Sigmoid colon (tissue), 7 donors: ENCODE data around the gene DNASE1L3. TPM values are rescaled to one million over a fixed set of nuclear protein-coding genes. Genes with fewer than 3 reads are reported as not detected.
A peak's percentile ranks its signal among the peaks of the same experiment; 100 is the strongest.

ENCODE experiments used
- DNase-seq: peaks from one replicate; pipeline ENCODE4 v3.0.0-alpha.2; 2019
- H3K27ac ChIP-seq, 4 donors: fragments of 200-600 bp; sonication (generic); one replicate each; pipeline ENCODE4 v1.5.1; 2016 to 2019; ENCODE audit warnings: mild to moderate bottlenecking in 1 of 4
- H3K27me3 ChIP-seq, 3 donors: fragments of 200-600 bp; sonication (generic); one replicate each; pipeline ENCODE4 v1.5.1; 2019; ENCODE audit warnings: mild to moderate bottlenecking in 1 of 3
- H3K36me3 ChIP-seq, 4 donors: fragments of 200-600 bp; sonication (generic); one replicate each; pipeline ENCODE4 v1.5.1; 2016 to 2019
- H3K4me1 ChIP-seq, 4 donors: fragments of 200-600 bp; sonication (generic); one replicate each; pipeline ENCODE4 v1.5.1; 2017 to 2019
- H3K4me3 ChIP-seq, 4 donors: fragments of 200-600 bp; sonication (generic); one replicate each; pipeline ENCODE4 v1.5.1; 2017 to 2019; ENCODE audit warnings: mild to moderate bottlenecking in 2 of 4, moderate library complexity in 1 of 4
- H3K9me3 ChIP-seq, 4 donors: fragments of 200-600 bp in 3 of 4; sonication (generic) in 3 of 4; one replicate each; pipeline versions ENCODE4 v1.5.1 to v1.6.1; 2013 to 2019
- EP300 ChIP-seq, 4 donors: sonication (generic); formaldehyde crosslinking; IDR thresholded peaks; one replicate each; pipeline ENCODE4 v1.6.1; 2017; ENCODE audit warnings: antibody characterized with exemption in 4 of 4
- POLR2A ChIP-seq, 2 donors: fragments of 450-650 bp; IDR thresholded peaks; one replicate each; pipeline ENCODE4 v1.6.1; 2016; ENCODE audit warnings: antibody characterized with exemption in 2 of 2, mild to moderate bottlenecking in 2 of 2, moderate library complexity in 2 of 2
- POLR2AphosphoS5 ChIP-seq, 4 donors: sonication (generic); formaldehyde crosslinking; IDR thresholded peaks; one replicate each; pipeline ENCODE4 v1.6.1; 2017; ENCODE audit warnings: antibody characterized with exemption in 4 of 4
- WGBS, 2 donors: extraction: QIAGEN DNeasy Blood & Tissue Kit; methylation state at CpG; one replicate each; pipeline ENCODE4 v1.1.7; 2013; 5-methylcytosine and 5-hydroxymethylcytosine counted together
- intact Hi-C: fragments of 100-400 bp; cut with DNase I; formaldehyde crosslinking; loops from one replicate; pipeline ENCODE4 v1.15.1; 2023
- polyA plus RNA-seq, 3 donors: library from polyadenylated mRNA; stranded (reverse); fragments of 200-250 nt; gene quantifications; one replicate each; pipeline ENCODE4 v1.2.3, GENCODE V29; 2013
- total RNA-seq, 4 donors: library from RNA; depleted of rRNA; stranded (reverse); fragments of >200 nt; gene quantifications; one replicate each; pipeline ENCODE4 v1.1.0, GENCODE V29; 2016
- TF ChIP-seq, protein P1 (sequence below), 4 experiments: fragments of 450-650 bp in 3 of 4; fragments of 200-600 bp in 1 of 4; IDR thresholded peaks; one replicate each; pipeline ENCODE4 v1.5.1; 2016 to 2019; ENCODE audit warnings: antibody characterized with exemption in 4 of 4, mild to moderate bottlenecking in 3 of 4, moderate library complexity in 2 of 4
- donor health status: healthy with polysubstance abuse.
- donor health status: Bipolar disorder and iron deficiency.
- donor health status: healthy.

The DNASE1L3 gene
- total and polyA plus RNA-seq, 7 donors: 0.27 to 69.8 (median 4.9) TPM; not detected in 1

DNA sequence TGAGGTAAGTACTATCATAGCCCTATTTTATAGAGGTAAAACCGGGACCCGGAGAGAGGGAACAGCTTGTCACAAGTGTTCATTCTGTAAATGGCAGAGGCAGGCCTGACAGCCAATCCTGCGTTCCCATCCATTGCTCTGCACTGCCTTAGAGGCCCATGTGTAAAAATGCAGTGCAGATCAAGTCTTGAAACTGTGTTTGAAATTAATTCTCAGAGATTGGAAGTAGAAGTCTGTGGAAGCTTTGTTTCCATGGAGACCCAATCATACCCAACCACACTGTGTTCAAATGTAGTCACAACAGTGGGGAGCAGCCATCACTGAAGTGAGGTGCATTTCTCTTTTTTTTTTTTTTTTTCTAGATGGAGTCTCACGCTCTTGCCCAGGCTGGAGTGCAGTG, 13.1 kb upstream of the DNASE1L3 start:
- intact Hi-C loops: no loop called here
- H3K36me3 ChIP-seq: no peaks in the 10 kb centered on the region
- 94 to 96% methylated on average over 4 of the region's 4 CpGs for WGBS, 2 donors
- TF ChIP-seq POLR2A (IDR thresholded peaks at IDR 0.05): no peak
- no peak for TF ChIP-seq EP300 (IDR thresholded peaks at IDR 0.05)
- TF ChIP-seq, protein P1, sequence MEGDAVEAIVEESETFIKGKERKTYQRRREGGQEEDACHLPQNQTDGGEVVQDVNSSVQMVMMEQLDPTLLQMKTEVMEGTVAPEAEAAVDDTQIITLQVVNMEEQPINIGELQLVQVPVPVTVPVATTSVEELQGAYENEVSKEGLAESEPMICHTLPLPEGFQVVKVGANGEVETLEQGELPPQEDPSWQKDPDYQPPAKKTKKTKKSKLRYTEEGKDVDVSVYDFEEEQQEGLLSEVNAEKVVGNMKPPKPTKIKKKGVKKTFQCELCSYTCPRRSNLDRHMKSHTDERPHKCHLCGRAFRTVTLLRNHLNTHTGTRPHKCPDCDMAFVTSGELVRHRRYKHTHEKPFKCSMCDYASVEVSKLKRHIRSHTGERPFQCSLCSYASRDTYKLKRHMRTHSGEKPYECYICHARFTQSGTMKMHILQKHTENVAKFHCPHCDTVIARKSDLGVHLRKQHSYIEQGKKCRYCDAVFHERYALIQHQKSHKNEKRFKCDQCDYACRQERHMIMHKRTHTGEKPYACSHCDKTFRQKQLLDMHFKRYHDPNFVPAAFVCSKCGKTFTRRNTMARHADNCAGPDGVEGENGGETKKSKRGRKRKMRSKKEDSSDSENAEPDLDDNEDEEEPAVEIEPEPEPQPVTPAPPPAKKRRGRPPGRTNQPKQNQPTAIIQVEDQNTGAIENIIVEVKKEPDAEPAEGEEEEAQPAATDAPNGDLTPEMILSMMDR (IDR thresholded peaks at IDR 0.05): no peak
- no peak for TF ChIP-seq POLR2AphosphoS5 (IDR thresholded peaks at IDR 0.05)
- no peaks in the 10 kb centered on the region for H3K9me3 ChIP-seq
- no peaks in the 10 kb centered on the region for H3K27me3 ChIP-seq
- no peak overlapping the region for H3K27ac ChIP-seq
- H3K4me1 ChIP-seq: no peaks in the 10 kb centered on the region
- H3K4me3 ChIP-seq: no peak overlapping the region
- no peak for DNase-seq

DNA sequence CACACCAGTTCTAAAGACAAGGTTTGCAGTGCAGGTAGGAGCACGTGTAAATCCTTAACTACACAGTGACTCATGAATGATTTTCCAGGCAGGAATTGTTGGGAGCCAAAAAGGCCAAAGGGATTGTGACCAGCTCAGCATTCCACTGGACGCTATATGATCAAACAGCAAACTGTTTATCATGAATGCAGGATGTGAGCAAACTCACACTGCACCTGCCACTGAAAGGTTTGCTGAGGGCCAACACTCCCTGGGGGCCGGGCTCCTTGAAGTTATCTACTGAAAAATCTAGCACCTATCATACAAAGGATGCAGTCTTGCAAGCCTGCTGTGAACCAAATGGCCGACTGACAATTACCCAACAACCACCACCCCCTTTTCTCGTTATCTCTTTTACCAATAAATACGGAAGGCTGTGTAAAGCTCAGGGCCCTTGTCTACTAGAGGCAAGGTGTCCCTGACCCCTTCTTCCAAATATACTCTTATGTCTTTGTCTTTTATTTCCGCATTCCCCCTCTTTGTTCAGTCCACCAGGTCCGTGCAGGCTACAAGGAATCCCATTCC, 11.5 kb upstream of the DNASE1L3 start:
- H3K9me3 ChIP-seq: no peaks in the 10 kb centered on the region
- DNase-seq: no peak
- no peak overlapping the region for H3K27ac ChIP-seq
- peaks cover 0 to 4% (median 4%) of the 10 kb centered on the region in 4 donors for H3K4me1 ChIP-seq
- no peaks in the 10 kb centered on the region for H3K36me3 ChIP-seq
- TF ChIP-seq POLR2AphosphoS5 (IDR thresholded peaks at IDR 0.05): no peak
- no peak for TF ChIP-seq POLR2A (IDR thresholded peaks at IDR 0.05)
- no peak for TF ChIP-seq EP300 (IDR thresholded peaks at IDR 0.05)
- TF ChIP-seq, protein P1 (IDR thresholded peaks at IDR 0.05): no peak
- no peak overlapping the region for H3K4me3 ChIP-seq
- no peaks in the 10 kb centered on the region for H3K27me3 ChIP-seq
- intact Hi-C loops: no loop called here
- WGBS, 2 donors: 49 to 69% methylated on average over 8 of the region's 8 CpGs

DNA sequence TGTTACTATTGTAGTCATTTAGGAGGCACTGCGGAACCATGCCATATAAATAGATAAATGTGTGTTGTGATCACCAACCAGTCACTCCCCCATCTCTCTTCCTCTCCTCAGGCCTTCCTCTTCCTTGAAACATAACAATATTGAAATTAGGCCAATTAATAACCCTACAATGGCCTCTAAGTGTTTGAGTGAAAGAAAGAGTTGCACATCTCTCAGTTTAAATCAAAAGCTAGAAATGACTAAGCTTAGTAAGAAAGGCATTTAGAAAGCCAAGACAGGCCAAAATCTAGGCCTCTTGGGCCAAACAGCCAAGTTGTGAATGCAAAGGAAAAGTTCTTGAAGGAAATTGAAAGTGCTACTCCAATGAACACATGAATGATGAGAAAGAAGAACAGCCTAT, 8.1 kb upstream of the DNASE1L3 start:
- Histone ChIP-seq H3K4me3 (no peak overlapping the region), H3K4me1 (peaks cover 0 to 11% (median 7%) of the 10 kb centered on the region in 4 donors), H3K27me3 (no peaks in the 10 kb centered on the region), H3K27ac (no peak overlapping the region), H3K36me3 (no peaks in the 10 kb centered on the region), H3K9me3 (no peaks in the 10 kb centered on the region)
- DNase-seq: no peak
- intact Hi-C loops: loop anchor here (5.0 kb wide), 1 partner anchor 42 kb away; no protein-coding TSS in a partner anchor
- TF ChIP-seq, protein P1 (IDR thresholded peaks at IDR 0.05): no peak
- no peak for TF ChIP-seq POLR2AphosphoS5 (IDR thresholded peaks at IDR 0.05)
- TF ChIP-seq POLR2A (IDR thresholded peaks at IDR 0.05): no peak
- TF ChIP-seq EP300 (IDR thresholded peaks at IDR 0.05): no peak
- WGBS, 2 donors: 79 to 89% methylated on average over 1 of the region's 1 CpG

GRCh38 chr3:58217209-58217811, 6.5 kb upstream of the DNASE1L3 start:
- Histone ChIP-seq H3K27me3 (no peaks in the 10 kb centered on the region), H3K27ac (peak overlapping the region in 1 of 4 donors; percentile 27), H3K36me3 (no peaks in the 10 kb centered on the region), H3K4me1 (peaks cover 0 to 11% (median 7%) of the 10 kb centered on the region in 4 donors), H3K9me3 (no peaks in the 10 kb centered on the region), H3K4me3 (no peak overlapping the region)
- intact Hi-C loops: loop anchor here (5.0 kb wide), 1 partner anchor 40 kb away; no protein-coding TSS in a partner anchor
- WGBS, 2 donors: 19 to 29% methylated on average over 15 of the region's 15 CpGs
- DNase-seq: peak; percentile 82
- TF ChIP-seq, protein P1 (IDR thresholded peaks at IDR 0.05): peak; percentile 50 to 77 (median 64)
- no peak for TF ChIP-seq EP300 (IDR thresholded peaks at IDR 0.05)
